ENCODE results near the gene EEF1E1.
A peak's percentile ranks its signal among the peaks of the same experiment; 100 is the strongest.

Gene EEF1E1

DNA sequence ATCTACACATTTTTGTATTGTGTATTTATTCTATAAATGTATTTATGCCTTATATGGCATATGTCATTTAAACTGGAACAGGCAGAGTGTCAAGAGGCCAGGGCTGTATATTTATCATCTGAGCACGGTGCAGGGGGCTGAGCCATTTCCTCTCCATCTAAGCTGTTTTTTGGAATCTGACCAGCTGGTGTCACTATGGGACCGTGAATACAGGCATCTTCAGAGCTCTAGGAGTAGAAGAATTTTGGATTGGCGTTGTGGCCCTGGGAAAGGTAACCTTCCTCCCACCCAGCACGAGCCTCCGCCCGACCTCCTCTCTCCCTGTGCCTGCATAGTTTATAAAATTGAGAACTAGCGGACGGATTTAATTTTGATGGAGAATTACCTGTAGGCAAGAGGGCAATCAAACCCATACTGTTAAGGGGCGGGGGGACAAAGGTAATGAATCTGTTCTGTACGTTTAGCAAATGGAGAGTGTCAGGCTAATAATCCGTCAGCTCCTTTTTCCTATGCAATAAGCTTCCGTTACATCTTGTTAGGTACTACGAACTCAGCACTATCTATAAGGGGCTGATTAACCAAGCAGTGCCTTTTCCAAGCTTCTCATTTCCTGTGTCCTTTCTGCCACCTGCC is 29.0 kb upstream of the EEF1E1 start:
- TF ChIP-seq, protein P1, sequence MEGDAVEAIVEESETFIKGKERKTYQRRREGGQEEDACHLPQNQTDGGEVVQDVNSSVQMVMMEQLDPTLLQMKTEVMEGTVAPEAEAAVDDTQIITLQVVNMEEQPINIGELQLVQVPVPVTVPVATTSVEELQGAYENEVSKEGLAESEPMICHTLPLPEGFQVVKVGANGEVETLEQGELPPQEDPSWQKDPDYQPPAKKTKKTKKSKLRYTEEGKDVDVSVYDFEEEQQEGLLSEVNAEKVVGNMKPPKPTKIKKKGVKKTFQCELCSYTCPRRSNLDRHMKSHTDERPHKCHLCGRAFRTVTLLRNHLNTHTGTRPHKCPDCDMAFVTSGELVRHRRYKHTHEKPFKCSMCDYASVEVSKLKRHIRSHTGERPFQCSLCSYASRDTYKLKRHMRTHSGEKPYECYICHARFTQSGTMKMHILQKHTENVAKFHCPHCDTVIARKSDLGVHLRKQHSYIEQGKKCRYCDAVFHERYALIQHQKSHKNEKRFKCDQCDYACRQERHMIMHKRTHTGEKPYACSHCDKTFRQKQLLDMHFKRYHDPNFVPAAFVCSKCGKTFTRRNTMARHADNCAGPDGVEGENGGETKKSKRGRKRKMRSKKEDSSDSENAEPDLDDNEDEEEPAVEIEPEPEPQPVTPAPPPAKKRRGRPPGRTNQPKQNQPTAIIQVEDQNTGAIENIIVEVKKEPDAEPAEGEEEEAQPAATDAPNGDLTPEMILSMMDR (IDR thresholded peaks at IDR 0.05; ENCODE audit: low read depth, low read length): peak; percentile 61
- no peak overlapping the region for H3K4me3 ChIP-seq (ENCODE audit: low read depth, low read length)

DNA sequence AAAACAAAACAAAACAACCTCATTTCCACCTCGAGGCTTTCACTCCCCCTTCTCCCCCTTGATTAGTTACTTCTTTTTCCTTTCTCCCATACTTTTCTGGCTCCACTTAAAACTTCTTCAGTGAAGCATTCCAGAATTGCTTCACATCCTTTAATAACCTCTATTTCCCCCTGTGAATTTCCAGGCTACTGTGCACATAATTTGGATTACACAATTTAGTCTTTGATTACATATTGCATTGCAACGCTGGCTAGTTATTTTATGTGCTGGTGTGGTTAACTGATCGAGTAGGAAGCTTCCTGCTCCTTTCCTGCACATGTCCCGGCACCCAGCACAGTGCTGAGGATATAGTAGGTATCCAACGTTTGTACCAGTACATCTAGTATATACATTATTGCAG is 28.1 kb upstream of the EEF1E1 start:
- no peak overlapping the region for H3K4me3 ChIP-seq (ENCODE audit: low read depth, low read length)
- TF ChIP-seq, protein P1 (IDR thresholded peaks at IDR 0.05; ENCODE audit: low read depth, low read length): no peak

DNA sequence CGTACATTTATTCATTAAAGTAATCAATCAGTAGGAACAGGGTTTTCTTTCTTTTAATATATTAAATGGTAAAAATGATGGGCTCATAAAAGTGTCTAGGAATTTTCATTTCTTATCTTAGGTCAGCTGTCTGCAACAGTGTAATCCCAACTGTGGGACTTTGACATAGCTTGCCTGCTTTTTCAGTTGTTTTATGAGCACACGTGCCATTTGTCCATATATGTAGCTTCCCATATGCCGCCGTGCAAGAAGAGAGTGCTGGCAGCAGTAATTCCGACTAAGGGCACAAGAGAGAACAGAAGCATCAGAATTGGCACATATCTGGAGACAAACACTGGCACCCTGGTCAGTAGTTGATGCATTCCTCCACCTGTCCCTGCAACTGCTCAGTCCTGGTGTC is 20.9 kb upstream of the EEF1E1 start:
- TF ChIP-seq, protein P1 (IDR thresholded peaks at IDR 0.05; ENCODE audit: low read depth, low read length): no peak
- no peak overlapping the region for H3K4me3 ChIP-seq (ENCODE audit: low read depth, low read length)

DNA sequence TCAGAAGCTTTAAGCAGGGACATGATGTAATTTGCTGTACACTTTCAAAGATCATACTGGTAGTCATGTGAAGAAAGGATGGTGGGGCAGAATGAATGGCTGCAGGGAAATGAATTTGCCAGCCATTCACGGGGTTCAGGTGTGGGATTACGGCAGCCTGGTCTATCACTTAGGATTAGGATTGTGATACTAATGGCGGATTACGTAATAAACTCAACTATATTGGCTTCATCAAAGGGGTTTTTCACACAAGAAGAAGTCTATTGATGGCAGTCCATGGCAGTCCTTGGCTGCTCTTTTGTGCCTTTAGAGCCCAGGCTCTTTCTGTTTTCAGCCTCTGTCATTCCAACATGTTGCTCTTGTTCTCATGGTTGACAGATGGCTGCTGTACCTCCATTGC is 12.6 kb upstream of the EEF1E1 start:
- no peak overlapping the region for H3K4me3 ChIP-seq (ENCODE audit: low read depth, low read length)
- TF ChIP-seq, protein P1 (IDR thresholded peaks at IDR 0.05; ENCODE audit: low read depth, low read length): no peak

DNA sequence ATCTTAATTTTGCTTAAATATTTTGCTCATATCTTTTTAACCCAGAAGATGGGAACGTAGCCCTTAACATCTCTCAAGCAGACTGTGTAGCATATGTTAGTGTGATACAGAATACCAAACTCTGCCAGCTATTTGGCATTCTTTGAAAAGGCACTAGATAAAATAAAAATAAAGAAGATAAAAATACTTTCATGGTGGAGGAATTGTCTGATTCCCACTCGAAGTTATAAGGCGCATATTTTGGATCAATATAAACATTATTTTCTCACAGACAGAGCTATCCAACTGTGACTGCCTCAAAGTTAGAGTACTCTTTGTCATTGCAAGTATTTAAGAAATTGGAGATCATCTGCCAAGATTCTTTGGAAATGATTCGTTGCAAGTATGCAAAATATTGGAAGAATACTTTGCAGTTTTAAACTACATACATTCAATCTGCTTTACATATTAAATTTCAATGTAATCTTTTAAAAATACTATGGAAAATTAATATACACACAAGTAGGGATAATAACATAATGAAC is 10.8 kb upstream of the EEF1E1 start:
- H3K4me3 ChIP-seq (ENCODE audit: low read depth, low read length): no peak overlapping the region
- TF ChIP-seq, protein P1 (IDR thresholded peaks at IDR 0.05; ENCODE audit: low read depth, low read length): no peak

DNA sequence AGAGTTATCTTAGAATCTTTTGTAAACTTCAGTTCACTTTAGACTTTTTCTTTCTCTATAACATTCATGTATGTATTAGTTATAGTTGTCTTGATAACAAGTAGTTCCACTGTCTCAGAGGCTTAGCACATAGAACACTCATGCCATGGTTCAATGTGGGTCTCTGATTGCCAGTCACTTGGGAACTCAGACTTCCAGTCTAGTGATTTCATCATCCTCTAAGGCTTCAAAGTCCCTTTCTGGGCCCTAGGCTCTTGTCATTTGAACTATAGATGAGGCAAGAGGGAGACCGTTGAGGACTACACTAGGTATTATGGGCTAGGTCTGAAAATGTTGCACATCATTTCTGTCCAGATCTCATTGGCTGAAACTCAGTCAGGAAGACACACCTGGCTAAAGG is 8.4 kb upstream of the EEF1E1 start:
- no peak overlapping the region for H3K4me3 ChIP-seq (ENCODE audit: low read depth, low read length)
- TF ChIP-seq, protein P1 (IDR thresholded peaks at IDR 0.05; ENCODE audit: low read depth, low read length): no peak

DNA sequence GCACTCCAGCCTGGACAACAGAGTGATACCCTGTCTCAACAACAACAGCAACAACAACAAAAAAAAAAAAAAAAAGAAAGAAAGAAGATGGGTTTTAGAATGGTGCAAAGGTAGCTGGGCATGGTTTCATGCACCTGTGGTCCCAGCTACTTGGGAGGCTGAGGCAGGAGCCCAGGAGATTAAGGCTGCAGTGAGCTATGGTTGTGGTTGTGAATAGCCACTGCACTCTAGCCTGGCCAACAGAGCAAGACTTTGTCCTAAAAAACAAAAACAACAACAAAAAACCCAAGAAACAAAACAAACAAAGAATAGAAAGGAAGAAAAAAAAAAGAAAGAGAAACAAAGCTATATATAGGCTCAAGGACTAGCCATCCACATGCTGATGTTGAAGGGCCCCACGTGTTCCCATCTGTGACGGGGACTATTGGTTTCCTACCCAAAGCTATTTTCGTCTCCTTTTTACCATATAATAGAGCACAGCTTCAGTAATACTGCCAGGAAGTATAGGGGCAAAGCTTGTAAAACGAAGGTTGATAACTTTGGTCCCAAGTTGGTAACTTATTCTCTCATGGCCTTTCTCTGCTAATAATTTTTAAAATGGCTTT is 7.9 kb upstream of the EEF1E1 start:
- no peak overlapping the region for H3K4me3 ChIP-seq (ENCODE audit: low read depth, low read length)

More for the DNA sequence above, 7.9 kb upstream of the EEF1E1 start:
- TF ChIP-seq, protein P1 (IDR thresholded peaks at IDR 0.05; ENCODE audit: low read depth, low read length): no peak

Measured in WI38 (cell line).